Stimulated activated CD4-positive, alpha-beta T cell treated with anti-CD3 and anti-CD28 coated beads, TNF-alpha, amount 100 ng/mL, for 1 hour (primary cell): ENCODE measurements around the gene PBX1.

ENCODE experiments used
- DNase-seq, 3 donors: peaks; one replicate each; pipeline ENCODE4 v3.0.0-alpha.2; 2020; ENCODE audit warnings: low read depth in 3 of 3, low spot score in 1 of 3

The PBX1 gene

DNA sequence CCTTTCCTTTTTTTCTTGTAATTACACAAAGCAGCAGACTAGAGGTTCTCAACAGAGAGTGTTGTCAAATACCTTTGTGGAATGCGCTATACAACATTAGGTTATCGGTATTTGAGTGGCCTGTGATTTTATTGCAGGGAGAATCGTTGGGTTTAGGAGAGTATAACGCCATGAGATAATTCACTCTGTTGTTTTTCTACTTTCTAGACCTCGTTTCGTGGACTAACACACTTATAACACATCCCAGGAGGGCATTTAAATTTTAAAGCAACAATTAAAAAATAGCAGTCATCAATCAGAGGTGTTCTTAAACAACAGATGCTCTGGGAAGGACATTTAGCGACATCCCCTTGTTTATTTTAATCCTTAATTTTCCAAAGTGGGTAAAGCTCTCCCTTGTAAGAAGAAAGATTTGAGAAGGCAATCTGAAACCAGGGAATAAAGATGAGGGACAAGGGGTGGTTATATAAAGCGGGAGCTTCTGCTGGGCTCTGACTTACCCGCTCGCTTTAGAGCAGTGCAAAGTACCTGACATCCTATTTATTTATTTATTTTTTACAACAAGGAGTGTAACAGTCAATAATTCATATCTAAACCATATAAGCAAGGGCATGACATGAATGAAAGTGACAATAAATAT lies 4.9 kb downstream of the PBX1 start:
- no peak for DNase-seq

DNA sequence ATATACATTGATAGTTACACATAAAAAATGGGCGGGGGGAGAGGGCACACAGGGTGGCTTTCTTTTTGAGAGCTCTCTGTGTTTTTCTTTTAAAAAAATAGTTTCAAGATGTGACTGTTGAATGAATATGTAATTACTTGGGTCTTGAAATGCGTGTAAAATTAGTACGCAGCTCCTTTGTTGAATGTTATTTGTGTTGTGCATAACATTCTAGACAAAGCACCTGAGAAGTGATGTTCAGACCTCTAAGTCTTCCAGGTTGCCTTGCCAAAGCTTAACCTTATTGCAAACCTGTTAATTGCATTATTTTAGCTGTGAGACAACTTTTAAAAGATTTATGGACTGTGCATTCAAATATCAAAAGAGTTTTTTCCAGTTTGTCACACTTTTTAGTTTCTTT lies 5.4 kb downstream of the PBX1 start:
- no peak for DNase-seq

- DNase-seq, result no peak
Observed at GRCh38 chr1:164565357-164565756, 6.4 kb downstream of the PBX1 start.

DNA sequence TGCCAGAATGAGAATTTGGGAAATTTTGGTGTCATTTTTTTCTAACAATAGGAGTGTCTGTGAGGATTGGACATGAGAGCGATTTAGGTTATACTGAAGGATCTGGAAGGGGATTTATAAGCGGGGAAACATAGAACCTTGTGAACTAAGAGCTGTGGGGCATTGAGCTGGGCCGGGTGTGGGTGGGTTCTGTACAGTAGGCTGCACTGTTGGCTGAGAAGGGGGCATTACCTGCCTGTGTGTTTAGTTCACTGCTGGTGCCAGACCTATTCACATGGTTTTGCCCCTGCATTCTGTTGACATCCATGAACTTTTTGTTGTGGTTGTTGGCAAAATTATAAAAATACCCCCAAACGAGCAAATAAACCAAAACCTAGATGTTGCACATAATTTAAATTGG lies 8.8 kb downstream of the PBX1 start:
- no peak for DNase-seq

DNA sequence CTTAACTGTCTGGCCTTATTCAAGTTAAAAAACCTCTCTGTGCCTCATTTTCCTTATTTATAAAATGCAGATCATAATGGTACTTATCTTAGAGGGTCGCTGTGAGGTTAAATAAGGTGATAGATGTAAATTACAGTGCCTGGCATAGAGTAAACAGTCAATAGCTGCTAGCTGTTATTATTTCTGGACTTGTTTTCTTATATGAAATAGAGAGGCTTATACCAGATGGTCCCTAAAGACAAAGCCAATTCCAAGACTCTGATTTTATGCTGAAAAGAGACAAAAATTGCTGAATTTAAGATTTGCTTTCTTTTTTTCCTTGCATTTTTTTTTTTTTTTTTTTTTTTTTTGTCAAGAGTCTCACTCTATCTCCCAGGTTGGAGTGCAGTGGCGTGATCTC lies 10.3 kb downstream of the PBX1 start:
- no peak for DNase-seq

DNA sequence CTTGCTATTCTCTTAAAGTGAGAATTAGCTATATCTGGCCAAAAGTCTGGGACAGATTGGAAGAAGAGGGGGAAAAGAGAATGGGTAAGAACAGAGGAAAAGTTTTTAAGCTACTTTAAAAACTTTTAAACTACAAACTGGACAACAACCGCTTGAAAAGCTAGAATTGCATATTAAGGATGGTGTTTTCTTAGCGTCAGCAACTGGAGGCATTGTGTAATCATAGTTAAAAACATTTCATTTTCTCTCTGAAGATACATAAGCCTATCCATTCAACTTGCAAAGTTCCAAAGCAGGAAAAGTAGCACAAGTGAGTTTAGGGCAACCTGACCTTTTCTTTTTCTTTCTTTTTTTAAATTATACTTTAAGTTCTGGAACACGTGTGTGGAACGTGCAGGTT lies 10.9 kb downstream of the PBX1 start:
- DNase-seq, result no peak

DNA sequence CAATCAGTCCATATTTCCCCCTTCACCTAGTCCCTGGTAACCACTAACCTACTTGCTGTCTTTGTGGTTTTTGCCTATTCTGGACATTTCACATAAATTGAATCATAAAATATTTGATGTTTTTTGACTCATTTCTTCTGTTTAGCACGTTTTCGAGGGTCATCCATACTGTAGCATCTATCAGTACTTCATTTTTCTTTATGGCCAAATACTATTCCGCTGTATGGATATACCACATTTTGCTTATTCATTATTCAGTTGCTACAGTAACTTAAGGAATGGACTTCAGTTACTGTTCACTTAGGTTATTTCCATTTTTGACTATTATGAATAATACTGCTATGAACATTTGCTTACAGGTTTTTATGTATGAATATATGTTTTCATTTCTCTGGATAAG lies 12.3 kb downstream of the PBX1 start:
- no peak for DNase-seq

DNA sequence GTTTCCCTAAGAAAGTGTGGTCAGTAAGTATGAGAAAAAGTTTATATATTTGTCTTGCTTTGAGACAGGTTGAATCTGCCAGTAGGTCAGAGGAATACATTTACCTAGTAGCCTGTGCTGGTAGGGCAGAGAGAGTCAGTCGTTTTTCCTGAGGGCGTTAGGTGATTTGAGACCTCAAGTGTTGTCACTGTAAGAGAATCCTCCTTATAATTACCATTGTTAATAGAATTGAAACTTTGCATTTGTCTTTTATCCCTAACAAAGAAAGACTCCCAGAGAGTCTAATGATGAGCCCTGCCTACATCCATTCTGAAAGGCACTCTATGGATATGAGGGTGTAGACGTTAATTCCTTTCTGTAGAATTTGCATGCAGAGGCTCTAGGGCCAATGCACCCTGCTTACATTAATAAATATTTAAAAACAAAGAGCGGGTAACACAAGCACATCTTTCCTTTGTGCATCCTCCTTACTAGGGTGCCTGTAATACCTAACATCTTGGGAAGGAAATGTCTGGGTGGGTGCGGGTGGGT lies 16.4 kb downstream of the PBX1 start:
- DNase-seq, result no peak

DNA sequence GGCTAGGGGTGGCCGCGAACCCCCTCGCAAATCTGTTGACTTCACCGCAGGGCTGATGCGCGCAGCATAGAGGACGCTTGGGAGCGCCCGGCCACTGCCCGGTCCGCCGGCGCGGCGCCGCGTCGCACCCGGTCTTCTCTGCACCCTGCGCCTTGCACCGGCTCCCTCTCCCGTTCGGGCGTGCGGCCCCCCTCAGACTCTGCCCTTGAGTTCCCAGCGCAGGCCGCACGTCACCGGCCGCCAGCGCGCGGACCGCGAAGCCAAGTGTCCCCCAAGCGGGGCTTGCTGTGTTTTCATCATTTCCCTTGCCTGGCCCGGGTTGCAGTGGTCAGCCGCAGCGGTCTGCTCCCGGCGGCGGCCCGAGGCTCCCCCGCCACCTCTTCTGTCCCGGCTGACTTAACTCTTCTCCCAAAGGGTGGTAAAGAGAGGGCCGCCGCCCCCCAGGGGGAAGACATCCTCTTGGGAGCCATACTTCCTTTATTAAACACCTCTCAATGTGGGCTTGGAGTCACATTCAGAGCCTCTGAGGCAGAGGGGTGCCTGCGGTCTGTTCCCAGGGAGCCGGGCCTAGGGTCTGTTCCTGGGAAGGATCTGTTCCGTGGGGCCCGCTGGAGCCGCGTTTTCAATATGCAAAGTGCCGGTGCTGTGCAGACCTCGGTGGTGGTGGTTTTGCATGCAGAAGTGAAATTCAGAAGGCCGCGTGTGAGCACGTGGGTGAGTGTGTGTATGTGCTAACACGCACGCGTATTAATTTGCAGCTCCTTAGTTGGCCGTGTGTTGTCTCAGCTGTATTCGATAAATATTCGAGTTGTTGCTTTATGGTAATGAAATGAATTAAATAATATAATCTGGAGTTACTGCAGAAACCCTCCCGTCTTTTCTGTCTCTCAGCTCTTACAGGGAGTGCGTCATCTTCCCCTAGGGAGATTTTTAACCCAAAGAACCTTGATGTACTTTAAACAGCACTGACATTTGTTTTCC lies 17.6 kb downstream of the PBX1 start:
- no peak for DNase-seq

GRCh38 chr1:164577291-164577690 lies 18.3 kb downstream of the PBX1 start:
- no peak for DNase-seq

GRCh38 chr1:164578479-164579200 lies 19.7 kb downstream of the PBX1 start:
- no peak for DNase-seq

GRCh38 chr1:164579381-164579780 lies 20.4 kb downstream of the PBX1 start:
- DNase-seq, result no peak

GRCh38 chr1:164581762-164582161 lies 22.8 kb downstream of the PBX1 start:
- no peak for DNase-seq

- no peak for DNase-seq
Observed at GRCh38 chr1:164583196-164583595, 24.2 kb downstream of the PBX1 start.

- DNase-seq, result no peak
Observed at GRCh38 chr1:164583835-164584539, 25.0 kb downstream of the PBX1 start.

GRCh38 chr1:164586591-164586990 lies 27.6 kb downstream of the PBX1 start:
- no peak for DNase-seq

DNA sequence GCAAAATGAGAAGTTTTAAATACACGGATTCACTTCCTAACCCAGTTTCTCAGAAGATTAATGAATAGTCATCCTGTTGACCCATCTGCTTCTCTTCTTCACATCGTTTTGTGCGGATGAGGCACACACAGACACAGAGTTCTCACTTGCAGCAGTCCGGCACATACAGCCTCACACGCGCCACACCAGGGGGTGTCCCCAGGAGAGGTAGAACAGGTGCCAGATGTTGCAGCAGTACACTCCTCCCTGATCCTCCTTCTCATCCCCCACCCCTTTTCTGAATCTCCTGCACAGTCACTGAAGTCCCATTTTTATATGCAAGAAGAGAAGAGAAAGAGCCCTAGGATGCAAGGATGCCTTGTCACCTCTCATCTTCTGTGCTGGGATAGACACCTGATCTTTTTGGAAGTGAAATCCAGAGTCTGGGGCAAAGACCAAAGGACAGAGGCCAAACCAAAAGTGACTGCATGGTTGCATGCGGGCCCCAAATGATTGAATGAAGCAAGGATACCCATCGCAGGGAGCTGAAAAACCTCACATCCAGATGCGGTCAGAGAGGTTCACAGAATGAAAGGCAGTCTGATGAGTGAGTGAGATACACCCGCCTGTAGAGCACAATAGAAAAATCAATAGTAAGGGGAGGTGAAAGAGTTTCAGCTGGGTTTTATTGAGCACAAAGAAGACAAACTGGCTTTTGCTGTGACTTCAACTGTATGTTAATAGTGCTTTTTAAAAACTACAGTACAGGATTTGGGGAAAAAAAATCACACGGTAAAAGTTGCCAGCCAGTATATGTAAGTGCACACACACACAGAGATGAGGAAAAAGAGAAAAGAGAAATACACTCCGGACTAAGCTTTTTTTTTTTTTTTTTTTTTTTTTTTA lies 28.9 kb downstream of the PBX1 start:
- DNase-seq, result no peak

GRCh38 chr1:164588516-164589341 lies 29.7 kb downstream of the PBX1 start:
- no peak for DNase-seq

- no peak for DNase-seq
Observed at GRCh38 chr1:164589408-164589807, 30.4 kb downstream of the PBX1 start.
